Keratinocyte (primary cell): Measurements from ENCODE around the gene TRIM49C. TPM values are rescaled to one million over a fixed set of nuclear protein-coding genes. Genes with fewer than 3 reads are reported as not detected.
"Not testable (repeated sequence)": the region's sequence is repeated elsewhere in the genome, so short reads cannot be mapped to it uniquely, and the experiment has no call there.

Source experiments
- DNase-seq: peaks from one replicate; pipeline ENCODE4 v3.0.0-alpha.2; 2011; ENCODE audit warnings: low read depth, missing footprints, low spot score
- FAIRE-seq: peaks from 2 replicates; lab custom pipeline; 2011; peaks lifted over from hg19 to GRCh38; lab: Jason Lieb, UNC
- H2AFZ ChIP-seq: 2 replicates; pipeline ENCODE4 v1.6.0; 2012; ENCODE audit warnings: low read length, control low read depth, inconsistent platforms; ENCODE audit not compliant: control insufficient read depth
- H3K27ac ChIP-seq: 2 replicates; pipeline ENCODE4 v1.5.1; 2011; ENCODE audit warnings: low read length; ENCODE audit not compliant: control insufficient read depth, insufficient read depth
- H3K27me3 ChIP-seq: 3 replicates; pipeline ENCODE4 v1.6.0; 2011; ENCODE audit warnings: low read length; ENCODE audit not compliant: control insufficient read depth, insufficient read depth; ENCODE audit errors: extremely low read depth
- H3K36me3 ChIP-seq, 2 experiments: 2 replicates in 1 of 2; 3 replicates in 1 of 2; pipeline ENCODE4 v1.5.1; 2011; ENCODE audit warnings: low read length in 2 of 2, mild to moderate bottlenecking in 1 of 2; ENCODE audit not compliant: control insufficient read depth in 2 of 2, insufficient read depth in 2 of 2; ENCODE audit errors: extremely low read depth in 1 of 2
- H3K4me1 ChIP-seq: 3 replicates; pipeline ENCODE4 v1.5.1; 2011; ENCODE audit warnings: low read length; ENCODE audit not compliant: control insufficient read depth, insufficient read depth; ENCODE audit errors: extremely low read depth
- H3K4me2 ChIP-seq: 3 replicates; pipeline ENCODE4 v1.6.0; 2011; ENCODE audit warnings: low read depth, low read length; ENCODE audit not compliant: control insufficient read depth, insufficient read depth; ENCODE audit errors: extremely low read depth
- H3K4me3 ChIP-seq, 3 experiments: fragments of 200-600 bp in 1 of 3; sonication (generic) in 1 of 3; 2 replicates in 2 of 3; 3 replicates in 1 of 3; pipeline ENCODE4 v1.5.1; 2011 to 2016; ENCODE audit warnings: low read length in 3 of 3, mild to moderate bottlenecking in 3 of 3, control low read depth in 2 of 3, inconsistent platforms in 1 of 3, low read depth in 1 of 3, mixed read lengths in 1 of 3, mixed run types in 1 of 3, moderate library complexity in 1 of 3; ENCODE audit not compliant: control insufficient read depth in 2 of 3, insufficient read depth in 2 of 3; ENCODE audit errors: extremely low read depth in 1 of 3
- H3K79me2 ChIP-seq: 2 replicates; pipeline ENCODE4 v1.6.0; 2012; ENCODE audit warnings: low read length; ENCODE audit not compliant: control insufficient read depth, insufficient read depth
- H3K9ac ChIP-seq: 3 replicates; pipeline ENCODE4 v1.6.0; 2011; ENCODE audit warnings: low read length; ENCODE audit not compliant: control insufficient read depth, insufficient read depth; ENCODE audit errors: extremely low read depth
- H3K9me1 ChIP-seq: 3 replicates; pipeline ENCODE4 v1.6.0; 2011; ENCODE audit warnings: low read length; ENCODE audit not compliant: control insufficient read depth, insufficient read depth; ENCODE audit errors: extremely low read depth
- H3K9me3 ChIP-seq: 2 replicates; pipeline ENCODE4 v1.5.1; 2012; ENCODE audit warnings: low read depth, low read length; ENCODE audit not compliant: control insufficient read depth
- H4K20me1 ChIP-seq: 3 replicates; pipeline ENCODE4 v1.6.0; 2011; ENCODE audit warnings: low read length; ENCODE audit not compliant: control insufficient read depth, insufficient read depth; ENCODE audit errors: extremely low read depth
- dilution Hi-C: fragments of 300-500 bp; cut with MboI; formaldehyde crosslinking; loops from one replicate; pipeline ENCODE4 v1.7.0; 2020; ENCODE audit warnings: low sequenced_read_pairs; ENCODE audit not compliant: extremely low pct_ligation_motif_present
- polyA minus RNA-seq, 3 experiments: library from RNA; depleted of rRNA, polyadenylated mRNA; stranded (reverse); fragments of >200 nt; gene quantifications; 1 replicate in 1 of 3; 2 replicates in 1 of 3; 3 replicates in 1 of 3; pipeline ENCODE4 v1.2.3, GENCODE V29; 2011
- polyA plus RNA-seq, 5 experiments: library from polyadenylated mRNA; depleted of rRNA in 3 of 5; stranded (reverse) in 3 of 5; stranded (forward) in 1 of 5; unstranded in 1 of 5; fragments of >200 nt; gene quantifications; 1 replicate in 1 of 5; 2 replicates in 3 of 5; 3 replicates in 1 of 5; pipeline versions ENCODE4 v1.2.1 to v1.2.3, GENCODE V29; 2011 to 2012; ENCODE audit warnings: missing spikeins in 2 of 5, low read depth in 1 of 5, low replicate concordance in 1 of 5

The TRIM49C gene, protein sequence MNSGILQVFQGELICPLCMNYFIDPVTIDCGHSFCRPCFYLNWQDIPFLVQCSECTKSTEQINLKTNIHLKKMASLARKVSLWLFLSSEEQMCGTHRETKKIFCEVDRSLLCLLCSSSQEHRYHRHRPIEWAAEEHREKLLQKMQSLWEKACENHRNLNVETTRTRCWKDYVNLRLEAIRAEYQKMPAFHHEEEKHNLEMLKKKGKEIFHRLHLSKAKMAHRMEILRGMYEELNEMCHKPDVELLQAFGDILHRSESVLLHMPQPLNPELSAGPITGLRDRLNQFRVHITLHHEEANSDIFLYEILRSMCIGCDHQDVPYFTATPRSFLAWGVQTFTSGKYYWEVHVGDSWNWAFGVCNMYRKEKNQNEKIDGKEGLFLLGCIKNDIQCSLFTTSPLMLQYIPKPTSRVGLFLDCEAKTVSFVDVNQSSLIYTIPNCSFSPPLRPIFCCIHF
- polyA plus RNA-seq (not detected in 3 replicates), polyA minus RNA-seq (not detected in 3 replicates)
- not detected for polyA plus RNA-seq (2011; ENCODE audit: low read depth)
- polyA plus RNA-seq (2011; cell fraction: cytosol; rRNA removed), result not detected in 2 replicates
- not detected in 2 replicates for polyA plus RNA-seq (2011; cell fraction: nucleus; rRNA removed)
- polyA plus RNA-seq (2012; ENCODE audit: low replicate concordance), result not detected in 2 replicates
- not detected for polyA minus RNA-seq (2011; cell fraction: cytosol; rRNA and poly(A)+ RNA removed)
- polyA minus RNA-seq (2011; cell fraction: nucleus; rRNA and poly(A)+ RNA removed), result not detected in 2 replicates

DNA sequence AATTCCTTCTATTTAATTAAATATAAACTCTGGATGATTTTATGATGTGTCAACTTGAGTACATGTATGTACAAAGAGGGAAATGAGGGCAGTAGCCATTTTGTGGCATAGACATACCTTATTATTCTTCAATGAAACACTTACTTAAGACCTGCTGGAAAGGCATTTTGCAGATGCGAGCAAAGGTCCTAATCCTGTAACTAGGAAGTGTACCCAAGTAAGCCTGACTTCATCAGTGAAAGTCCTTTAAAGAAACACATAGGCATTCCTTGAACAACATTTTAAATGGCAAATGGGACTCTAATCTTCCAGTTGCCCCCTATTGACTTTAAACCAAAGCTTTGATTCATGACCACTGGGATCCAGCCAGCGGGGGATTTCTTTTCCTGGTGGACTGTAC, at the start of gene TRIM49C:
Gene TRIM49C, plus strand, starts transcription at position 301 of the 400 bp plus-strand sequence. CDS start 4,106 bp downstream, outside the sequence.
- H3K36me3 ChIP-seq, H2AFZ ChIP-seq, H3K27ac ChIP-seq, H3K4me1 ChIP-seq, H3K4me2 ChIP-seq, H3K9ac ChIP-seq, H3K27me3 ChIP-seq, H3K79me2 ChIP-seq, H4K20me1 ChIP-seq, H3K9me3 ChIP-seq, FAIRE-seq, H3K9me1 ChIP-seq, H3K4me3 ChIP-seq, dilution Hi-C loops, DNase-seq: not testable (repeated sequence)

DNA sequence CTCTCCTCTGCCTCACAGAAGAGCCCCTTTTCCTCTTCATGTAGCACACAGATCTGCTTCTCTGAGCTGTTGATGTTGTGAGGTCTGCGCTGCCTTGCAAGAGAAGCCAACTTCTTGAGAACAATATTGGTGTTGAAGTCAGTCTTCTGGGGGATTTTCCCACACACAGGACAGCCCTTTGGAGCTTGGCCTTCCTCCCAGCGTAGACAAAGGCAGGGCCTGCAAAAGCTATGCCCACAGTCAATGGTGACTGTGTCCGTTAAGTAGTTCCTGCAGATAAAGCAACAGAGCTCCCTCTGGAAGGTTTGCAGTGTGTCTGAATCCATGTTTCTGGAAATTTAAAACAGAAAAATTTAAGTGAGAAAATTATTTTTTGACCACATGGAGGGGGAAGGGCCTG, 6.7 kb upstream of the TRIM49C start:
- H2AFZ ChIP-seq, H4K20me1 ChIP-seq, H3K79me2 ChIP-seq, FAIRE-seq, DNase-seq, H3K9me3 ChIP-seq, H3K9ac ChIP-seq, H3K27me3 ChIP-seq, dilution Hi-C loops, H3K4me3 ChIP-seq, H3K27ac ChIP-seq, H3K9me1 ChIP-seq, H3K4me2 ChIP-seq, H3K4me1 ChIP-seq, H3K36me3 ChIP-seq: not testable (repeated sequence)

DNA sequence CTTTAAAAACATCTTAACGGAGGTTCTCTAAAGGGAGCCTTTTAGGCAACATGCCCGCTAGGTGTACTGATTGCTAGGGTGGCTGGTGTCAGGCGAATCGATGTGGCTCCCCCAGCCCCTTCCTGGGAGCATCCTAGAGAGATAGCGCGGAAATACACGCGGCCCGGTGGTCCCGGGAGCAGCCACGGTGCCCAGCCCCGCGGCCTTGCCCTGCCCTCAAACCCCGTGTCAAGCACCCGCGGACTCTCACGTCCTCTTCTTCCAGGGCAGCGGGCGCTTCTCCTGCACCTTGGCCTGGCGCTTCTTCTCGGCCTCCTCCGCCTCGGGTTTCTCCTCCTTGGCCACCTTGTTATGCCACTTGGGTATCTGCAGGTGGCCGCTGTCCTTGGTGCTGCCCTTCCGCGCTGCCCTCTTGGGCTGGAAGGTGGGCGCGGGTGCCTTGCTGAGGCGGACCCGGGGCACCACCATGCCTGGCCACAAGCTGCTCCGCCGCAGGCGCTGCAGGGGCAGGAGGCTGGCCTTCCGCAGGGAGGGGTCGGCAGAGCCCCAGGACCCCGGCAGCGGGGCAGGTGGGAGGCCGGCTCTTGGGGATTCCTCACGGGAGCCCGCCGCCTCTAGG, 20.8 kb downstream of the TRIM49C start:
- H3K27me3 ChIP-seq, H3K4me3 ChIP-seq, DNase-seq, H3K9ac ChIP-seq, dilution Hi-C loops, H3K4me2 ChIP-seq, H2AFZ ChIP-seq, H4K20me1 ChIP-seq, H3K9me1 ChIP-seq, H3K36me3 ChIP-seq, FAIRE-seq, H3K9me3 ChIP-seq, H3K27ac ChIP-seq, H3K79me2 ChIP-seq, H3K4me1 ChIP-seq: not testable (repeated sequence)

DNA sequence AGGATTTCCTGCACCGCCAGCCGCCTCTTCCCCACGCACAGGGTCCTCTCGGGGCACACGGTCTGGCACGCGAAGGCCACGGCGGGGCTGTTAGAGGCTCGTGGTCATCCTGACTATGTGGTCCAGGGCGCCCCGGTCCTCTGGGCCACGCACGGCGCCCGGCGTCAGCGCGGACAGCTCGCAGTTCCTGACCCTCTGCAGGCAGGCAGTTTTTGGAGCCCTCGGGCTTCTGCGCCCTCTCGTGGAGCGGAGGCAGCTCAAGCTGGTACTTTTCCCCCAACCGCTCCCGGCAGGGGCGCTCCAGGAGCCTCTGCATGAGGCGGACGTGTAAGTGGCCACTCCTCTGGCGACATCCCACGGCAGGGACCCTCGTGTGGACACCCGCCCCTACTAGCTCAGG, 21.4 kb downstream of the TRIM49C start:
- dilution Hi-C loops, H3K79me2 ChIP-seq, H3K9me1 ChIP-seq, H3K36me3 ChIP-seq, H3K27ac ChIP-seq, H3K4me3 ChIP-seq, H3K9ac ChIP-seq, H3K27me3 ChIP-seq, DNase-seq, H3K4me1 ChIP-seq, FAIRE-seq, H3K4me2 ChIP-seq, H4K20me1 ChIP-seq, H2AFZ ChIP-seq, H3K9me3 ChIP-seq: not testable (repeated sequence)
